ENCODE data around the gene ARFRP1.

The ARFRP1 gene

GRCh38 chr20:63702036-63702665 lies 5.6 kb downstream of the ARFRP1 start:
- no peak for DNase-seq (ENCODE audit: low spot score)

- no peak for DNase-seq (ENCODE audit: low spot score)
These were observed 6.3 kb downstream of the ARFRP1 start for GRCh38 chr20:63701329-63702035.

DNA sequence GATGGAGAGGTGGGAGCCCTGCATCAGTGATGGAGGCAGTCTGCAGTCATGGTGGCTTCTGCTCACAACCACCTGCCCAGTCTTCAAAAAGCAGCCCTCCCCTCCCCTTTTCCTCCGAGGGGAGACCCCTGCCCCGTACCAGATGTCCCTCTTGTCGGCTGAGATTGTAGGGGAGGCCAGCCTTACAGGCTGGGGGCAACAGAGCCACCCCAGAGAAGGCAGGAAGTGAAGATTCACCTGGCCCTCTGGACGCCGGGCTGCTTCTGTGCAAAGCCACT lies 6.8 kb downstream of the ARFRP1 start:
- no peak for DNase-seq (ENCODE audit: low spot score)

DNA sequence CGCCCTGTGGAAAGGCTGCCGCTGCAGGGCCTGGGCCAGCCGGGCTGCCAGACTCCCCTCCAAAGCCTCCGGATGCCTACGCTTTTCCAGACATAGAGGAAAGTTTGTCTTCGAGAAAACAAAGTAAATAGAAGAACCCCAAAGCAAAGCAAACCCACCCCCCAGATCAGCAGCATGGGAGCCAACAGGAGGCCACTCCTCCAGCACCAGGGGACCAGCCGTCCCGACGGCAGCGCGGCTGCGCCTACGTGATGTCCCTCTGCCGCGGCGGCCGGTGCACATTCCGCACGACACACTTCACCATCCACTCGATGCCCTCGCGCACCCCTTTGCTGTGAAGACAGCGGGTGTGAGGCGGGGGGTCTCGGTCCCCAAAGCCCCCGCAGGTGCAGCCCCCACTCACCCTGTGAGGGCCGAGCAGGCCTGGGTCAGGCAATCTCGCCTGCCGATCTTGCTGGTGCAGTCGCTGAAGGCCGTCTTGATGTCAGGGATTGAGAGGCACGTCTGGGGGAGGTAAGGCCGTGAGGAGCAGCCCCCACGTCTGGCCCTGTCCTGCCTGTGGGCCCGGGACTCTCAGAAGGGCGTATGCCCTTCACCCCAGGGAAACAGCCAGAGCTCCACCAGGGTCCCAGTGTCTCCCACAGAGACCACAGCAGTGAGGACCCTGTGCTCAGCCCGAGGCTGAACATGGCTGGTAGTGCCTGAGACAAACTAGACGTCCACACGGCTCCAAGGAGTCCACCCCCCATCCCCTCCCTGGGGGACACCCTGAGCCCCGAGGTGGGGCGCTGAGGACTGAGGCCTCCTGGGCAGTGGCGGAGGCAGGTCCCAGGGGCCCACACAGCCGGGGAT lies 7.4 kb downstream of the ARFRP1 start:
- DNase-seq (ENCODE audit: low spot score) = no peak

GRCh38 chr20:63699466-63700198 lies 8.1 kb downstream of the ARFRP1 start:
- DNase-seq (ENCODE audit: low spot score) = no peak

DNA sequence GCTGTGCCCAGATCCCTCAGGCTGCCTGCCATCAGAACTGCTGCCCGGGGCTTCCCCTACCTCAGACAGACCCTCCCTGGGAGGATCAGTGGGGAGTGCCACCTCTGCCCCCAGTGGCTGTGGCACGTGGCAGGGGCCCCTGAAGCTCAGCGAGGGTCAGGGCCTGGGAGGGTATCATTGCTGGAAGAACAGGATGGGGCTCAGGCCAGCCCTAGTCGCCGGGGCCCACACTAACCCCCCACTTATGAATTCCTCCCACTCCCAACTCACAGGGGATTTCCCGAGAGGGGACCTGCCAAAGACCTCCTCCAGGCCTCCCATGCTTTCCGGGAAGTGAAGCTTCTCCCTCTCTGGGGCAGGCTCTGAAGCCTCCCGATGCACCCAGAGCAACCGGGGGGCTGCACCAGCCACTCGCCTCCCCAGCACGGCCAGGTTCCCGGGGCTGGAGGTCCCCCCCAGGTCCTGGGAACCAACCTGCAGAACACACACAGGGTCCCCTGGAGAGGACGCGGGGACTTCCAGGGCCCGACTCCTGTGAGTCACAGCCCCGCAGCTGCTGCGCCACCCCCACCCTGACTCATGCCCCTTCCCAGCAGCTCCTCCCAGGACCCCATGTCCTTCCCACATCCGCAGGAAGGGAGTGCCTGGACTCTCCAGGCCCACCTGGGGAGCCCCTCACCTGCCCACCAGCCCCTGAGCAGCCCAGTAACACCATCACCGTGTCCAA lies 8.9 kb downstream of the ARFRP1 start:
- DNase-seq (ENCODE audit: low spot score) = no peak

- no peak for DNase-seq (ENCODE audit: low spot score)
These were observed 9.8 kb downstream of the ARFRP1 start for GRCh38 chr20:63697868-63698545.

GRCh38 chr20:63697357-63697867 lies 10.4 kb downstream of the ARFRP1 start:
- no peak for DNase-seq (ENCODE audit: low spot score)

- no peak for DNase-seq (ENCODE audit: low spot score)
These were observed 11.0 kb downstream of the ARFRP1 start, which contains the start of gene TNFRSF6B for GRCh38 chr20:63696628-63697356. TNFRSF6B (plus strand) TSS chr20:63696652; CDS start chr20:63696768, 116 bp downstream.

GRCh38 chr20:63696306-63696627 lies 11.5 kb downstream of the ARFRP1 start:
- DNase-seq (ENCODE audit: low spot score) = no peak

- DNase-seq (ENCODE audit: low spot score) = no peak
These were observed 12.1 kb downstream of the ARFRP1 start for GRCh38 chr20:63695424-63696305.

GRCh38 chr20:63694584-63695423 lies 13.0 kb downstream of the ARFRP1 start:
- no peak for DNase-seq (ENCODE audit: low spot score)

DNA sequence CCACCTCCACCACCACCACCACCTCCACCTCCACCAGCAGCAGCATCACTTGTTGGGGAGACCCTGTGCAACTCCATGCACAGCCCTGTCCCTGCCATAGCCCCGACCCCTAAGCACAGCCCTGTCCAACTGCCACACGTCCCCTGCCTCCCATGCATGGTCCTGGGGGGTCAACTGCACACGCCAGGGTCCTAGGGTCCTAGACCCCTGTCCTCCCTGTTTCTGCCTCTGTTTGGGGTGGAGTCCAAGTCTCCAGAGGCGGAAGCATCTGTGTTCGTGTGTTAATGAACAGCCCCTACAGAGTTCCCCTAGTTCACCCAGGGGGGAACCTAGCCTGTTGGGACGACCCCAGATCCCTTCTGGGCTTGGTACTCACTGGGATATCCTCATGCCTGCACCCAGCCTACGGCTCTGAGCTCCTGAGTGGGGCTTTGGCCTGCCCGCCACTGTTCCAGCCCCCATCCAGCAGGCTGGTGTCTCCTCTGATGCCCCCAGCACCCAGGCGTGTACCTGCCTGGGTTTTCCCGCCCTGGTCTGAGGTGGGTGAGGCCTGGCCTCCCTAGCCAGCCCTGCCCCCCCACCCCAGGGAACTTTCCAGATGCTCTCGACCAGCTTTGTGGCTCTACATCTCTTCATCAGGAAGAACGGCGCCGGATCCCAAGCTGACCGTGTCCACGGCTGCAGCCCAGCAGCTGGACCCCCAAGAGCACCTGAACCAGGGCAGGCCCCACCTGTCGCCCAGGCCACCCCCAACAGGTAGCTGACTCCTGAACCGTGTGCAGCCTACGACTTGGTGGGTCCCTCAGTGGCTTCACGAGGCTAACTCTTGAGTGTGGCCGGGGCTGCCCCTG lies 13.8 kb downstream of the ARFRP1 start:
- DNase-seq (ENCODE audit: low spot score) = no peak

DNA sequence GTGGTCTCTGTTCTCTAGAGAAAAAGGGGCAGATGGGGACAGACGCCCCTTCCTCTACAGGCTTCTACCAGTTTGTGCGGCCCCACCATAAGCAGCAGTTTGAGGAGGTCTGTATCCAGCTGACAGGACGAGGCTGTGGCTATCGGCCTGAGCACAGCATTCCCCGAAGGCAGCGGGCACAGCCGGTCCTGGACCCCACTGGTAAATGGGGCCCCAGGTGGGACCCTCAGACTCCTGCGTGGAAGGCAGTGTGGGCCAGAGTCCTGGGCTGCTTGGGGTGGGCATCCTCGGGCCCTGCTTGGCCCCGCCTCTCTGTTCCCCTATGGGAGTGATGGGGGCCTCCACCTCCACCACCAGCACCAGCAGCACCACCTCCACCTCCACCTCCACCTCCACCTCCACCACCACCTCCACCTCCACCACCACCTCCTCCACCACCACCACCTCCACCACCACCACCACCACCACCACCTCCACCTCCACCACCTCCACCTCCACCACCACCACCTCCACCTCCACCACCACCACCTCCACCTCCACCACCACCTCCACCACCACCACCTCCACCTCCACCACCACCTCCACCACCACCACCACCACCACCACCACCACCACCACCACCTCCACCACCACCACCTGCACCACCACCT lies 14.6 kb downstream of the ARFRP1 start:
- no peak for DNase-seq (ENCODE audit: low spot score)

- peak; percentile 42 for DNase-seq (ENCODE audit: low spot score)
These were observed 15.2 kb downstream of the ARFRP1 start for GRCh38 chr20:63692436-63693082.

DNA sequence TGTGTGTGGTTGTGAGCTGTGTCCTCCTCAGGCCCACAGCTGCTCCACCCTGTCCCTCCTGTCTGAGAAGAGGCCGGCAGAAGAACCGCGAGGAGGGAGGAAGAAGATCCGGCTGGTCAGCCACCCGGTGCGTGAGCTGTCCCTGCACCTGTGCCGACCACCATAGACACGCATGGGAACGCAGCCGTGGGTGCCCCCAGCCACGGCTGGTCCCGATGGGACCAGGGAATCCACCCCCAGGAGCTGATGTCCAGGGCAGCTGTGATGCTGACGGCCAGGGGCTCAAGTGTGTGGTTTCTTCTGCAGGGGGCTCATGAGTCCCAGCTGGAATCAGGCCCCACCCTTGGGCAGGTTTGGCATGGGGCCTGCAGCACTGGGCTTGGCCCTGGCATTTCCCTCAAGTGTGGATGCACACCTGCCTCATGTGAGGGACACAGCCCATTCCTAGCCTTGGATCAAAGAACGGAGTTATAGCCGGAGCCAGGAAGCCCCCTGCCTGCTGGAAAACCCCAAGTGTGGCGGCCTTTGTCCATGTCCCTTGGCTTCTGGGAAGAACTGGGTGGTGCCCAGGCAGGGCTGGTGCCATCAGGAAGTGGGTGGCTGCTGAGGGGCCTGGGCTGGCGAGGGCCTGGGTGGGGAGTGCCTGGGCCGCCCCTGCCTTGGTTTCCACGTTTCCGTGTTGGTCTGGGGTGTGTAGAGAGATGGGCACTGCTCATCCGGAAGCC lies 15.9 kb downstream of the ARFRP1 start:
- no peak for DNase-seq (ENCODE audit: low spot score)

Measured in cerebellar cortex (tissue), 1 donor.